C4-2B (cell line): ENCODE results near the gene IRF2BP1.

ENCODE experiments used
- CTCF ChIP-seq: fragments of 450-650 bp; conservative IDR thresholded peaks from 2 replicates; pipeline ENCODE4 v1.5.1; 2017; ENCODE audit warnings: mild to moderate bottlenecking
- ZFX ChIP-seq: fragments of 450-650 bp; IDR thresholded peaks from 2 replicates; pipeline ENCODE4 v1.6.1; 2017

- TF ChIP-seq ZFX: no peak
- no peak for TF ChIP-seq CTCF
Observed at GRCh38 chr19:45879971-45880370, 6.0 kb downstream of the IRF2BP1 start.
